Fibroblast of the conjunctiva (primary cell): ENCODE data around the gene HSD17B11.
"Not testable (repeated sequence)": the region's sequence is repeated elsewhere in the genome, so short reads cannot be mapped to it uniquely, and the experiment has no call there.

Experiments used
- DNase-seq: peaks from one replicate; pipeline ENCODE4 v3.0.0-alpha.2; 2010; ENCODE audit warnings: low read depth

Gene HSD17B11

GRCh38 chr4:87390891-87391575 is at the start of gene HSD17B11:
Gene HSD17B11, minus strand, starts transcription at chr4:87391188. Its CDS starts 118 bp downstream, at chr4:87391070.
- DNase-seq: peak; percentile 94

GRCh38 chr4:87433342-87433741 is 42.4 kb upstream of the HSD17B11 start:
- DNase-seq: no peak

- DNase-seq: no peak
Observed at GRCh38 chr4:87430038-87430437, 39.0 kb upstream of the HSD17B11 start.

GRCh38 chr4:87428979-87429378 is 38.0 kb upstream of the HSD17B11 start:
- no peak for DNase-seq

GRCh38 chr4:87427518-87427868 is 36.5 kb upstream of the HSD17B11 start:
- no peak for DNase-seq

GRCh38 chr4:87426865-87427517 is 36.0 kb upstream of the HSD17B11 start:
- no peak for DNase-seq

- DNase-seq: no peak
Observed at GRCh38 chr4:87425711-87426110, 34.7 kb upstream of the HSD17B11 start.

GRCh38 chr4:87424099-87424543 is 33.1 kb upstream of the HSD17B11 start:
- not testable (repeated sequence) for DNase-seq

GRCh38 chr4:87423317-87424098 is 32.5 kb upstream of the HSD17B11 start:
- no peak for DNase-seq

GRCh38 chr4:87422104-87423052 is 31.4 kb upstream of the HSD17B11 start, which contains the start of gene NUDT9:
Gene NUDT9, plus strand, starts transcription at chr4:87422573. Its CDS starts 333 bp downstream, at chr4:87422906.
- DNase-seq: peak; percentile 86

GRCh38 chr4:87420276-87420830 is 29.4 kb upstream of the HSD17B11 start:
- DNase-seq: no peak

GRCh38 chr4:87419578-87420249 is 28.7 kb upstream of the HSD17B11 start:
- no peak for DNase-seq

- not testable (repeated sequence) for DNase-seq
Observed at GRCh38 chr4:87418410-87418809, 27.4 kb upstream of the HSD17B11 start.

- DNase-seq: no peak
Observed at GRCh38 chr4:87416965-87417364, 26.0 kb upstream of the HSD17B11 start.

- no peak for DNase-seq
Observed at GRCh38 chr4:87414816-87415215, 23.8 kb upstream of the HSD17B11 start.

- no peak for DNase-seq
Observed at GRCh38 chr4:87410679-87411078, 19.7 kb upstream of the HSD17B11 start.

- no peak for DNase-seq
Observed at GRCh38 chr4:87410157-87410556, 19.2 kb upstream of the HSD17B11 start.

- no peak for DNase-seq
Observed at GRCh38 chr4:87409420-87409939, 18.5 kb upstream of the HSD17B11 start.

- not testable (repeated sequence) for DNase-seq
Observed at GRCh38 chr4:87406902-87407301, 15.9 kb upstream of the HSD17B11 start.

- DNase-seq: no peak
Observed at GRCh38 chr4:87406462-87406861, 15.5 kb upstream of the HSD17B11 start.
